Left lobe of liver (tissue), 2 donors: Measurements from ENCODE around the gene RPS14. TPM values are rescaled to one million over a fixed set of nuclear protein-coding genes. Genes with fewer than 3 reads are reported as not detected.
A peak's percentile ranks its signal among the peaks of the same experiment; 100 is the strongest.

Experiments
- ATAC-seq: fragments of 200-7000 bp; cut with Tn5 transposase; one replicate; pipeline ENCODE4 v1.9.1; 2020; ENCODE audit warnings: mild to moderate bottlenecking, moderate library complexity
- DNase-seq: peaks from one replicate; pipeline ENCODE4 v3.0.0-alpha.2; 2020; ENCODE audit warnings: low spot score
- total RNA-seq: library from RNA; stranded (reverse); gene quantifications from one replicate; pipeline ENCODE4 v1.2.1, GENCODE V29; 2021
- donor health status: DM: no; HTN: no; CAD: no; lungs with moderate emphysema.
- donor health status: DM: no; HTN: yes; CAD: no.

Gene RPS14
- 660 TPM for total RNA-seq

DNA sequence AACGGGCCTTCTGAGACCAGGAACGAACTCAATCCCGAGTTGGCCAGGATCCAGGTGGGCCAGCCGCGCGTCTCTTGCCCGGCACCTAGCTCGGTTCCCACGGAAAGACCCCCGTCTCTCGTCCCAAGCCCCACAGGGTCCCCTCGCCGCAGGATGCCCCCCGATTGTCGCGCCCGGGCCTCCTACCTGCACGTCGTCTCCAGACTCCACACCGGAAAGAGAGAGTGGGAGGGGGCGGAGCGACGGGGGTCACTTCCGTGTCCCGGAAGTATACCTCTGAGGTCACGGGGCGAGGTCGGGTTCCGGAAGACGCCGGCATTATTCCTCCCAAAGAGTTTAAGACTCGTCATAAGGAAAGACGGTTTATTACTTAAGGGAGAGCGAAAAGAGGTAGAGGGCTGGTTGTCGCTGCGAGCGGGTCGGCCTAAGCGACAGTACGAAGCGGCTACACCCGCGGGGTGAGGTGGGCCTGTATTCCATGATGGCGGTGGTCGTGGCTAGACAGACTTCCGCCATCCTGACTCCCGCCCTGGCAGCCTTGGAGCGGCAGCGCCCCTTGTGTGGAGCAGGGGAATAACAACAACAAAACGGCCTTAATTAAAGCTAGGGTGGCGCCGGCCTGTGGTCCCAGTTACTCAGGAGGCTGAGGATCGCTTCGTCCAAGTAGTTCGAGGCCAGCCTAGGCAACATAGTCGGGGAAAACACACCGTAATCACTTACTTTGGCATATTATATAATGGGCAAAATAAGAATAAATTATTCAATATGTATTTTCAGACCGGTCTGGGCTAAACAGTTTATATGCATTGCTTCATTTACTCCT lies at the start of gene RPS14:
Gene RPS14 (minus strand): TSS at position 223 of the 823 bp plus-strand sequence. CDS start 2,006 bp downstream, outside the sequence.
- peak; percentile 95 for ATAC-seq
- DNase-seq = peak; percentile 95

DNA sequence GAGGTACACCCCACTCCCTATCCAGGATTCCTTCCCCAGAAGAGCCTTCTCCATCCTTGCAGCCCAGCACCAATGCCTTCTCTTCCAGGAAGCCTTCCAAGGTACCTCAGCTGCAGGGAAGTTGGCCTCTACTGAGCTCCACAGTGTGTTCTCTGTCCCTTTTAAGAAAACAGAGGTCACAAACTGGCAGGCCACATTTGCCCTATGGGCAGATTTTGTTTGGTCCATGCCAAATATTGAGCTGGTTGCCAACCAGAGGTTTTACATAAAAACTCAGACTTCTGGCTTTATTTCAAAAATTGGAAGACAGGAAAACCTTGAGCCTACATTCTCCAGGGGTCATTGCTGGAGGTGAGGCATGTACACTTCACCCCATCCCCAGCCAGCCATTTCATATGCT lies 49.4 kb upstream of the RPS14 start:
- ATAC-seq = peak; percentile 23
- DNase-seq = no peak

DNA sequence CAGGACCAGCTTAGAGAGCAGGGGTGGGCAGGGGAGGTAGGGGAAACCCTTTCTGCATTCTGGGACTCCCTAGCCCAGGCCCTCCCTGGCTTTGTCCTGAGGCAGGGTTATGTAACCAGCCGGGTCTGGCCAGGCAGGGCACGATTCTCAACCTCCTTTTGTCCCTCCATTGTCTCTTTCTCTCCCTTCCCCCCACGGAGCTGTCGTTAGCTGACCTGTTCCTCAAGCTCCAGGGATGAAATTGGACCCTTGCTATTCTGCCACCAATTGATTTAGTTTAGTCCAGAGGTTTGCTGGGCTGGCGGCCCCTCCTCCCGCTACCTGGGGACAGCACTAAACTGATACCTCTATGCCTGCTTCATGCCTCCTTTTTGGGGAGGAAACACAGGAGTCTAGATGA lies 49.0 kb upstream of the RPS14 start:
- ATAC-seq = peak; percentile 52

DNA sequence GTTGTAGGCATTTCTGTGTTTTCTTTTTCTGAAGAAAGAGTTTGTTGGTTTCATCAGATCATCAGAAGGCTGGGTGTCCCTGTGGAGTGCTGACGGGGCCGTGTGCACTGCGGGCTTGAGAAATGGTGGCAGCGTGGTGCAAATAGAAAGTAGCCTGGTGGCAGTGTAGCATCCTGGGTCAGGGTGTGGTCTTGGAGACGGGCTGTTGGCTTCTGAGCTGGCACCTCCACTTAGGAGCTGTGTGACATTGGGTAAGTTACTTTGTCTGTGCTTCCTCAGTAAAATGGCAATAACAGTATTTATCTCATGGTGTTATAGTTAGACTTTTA lies 48.4 kb upstream of the RPS14 start:
- DNase-seq (no peak), ATAC-seq (no peak)

More for the DNA sequence above, 49.0 kb upstream of the RPS14 start:
- no peak for DNase-seq

DNA sequence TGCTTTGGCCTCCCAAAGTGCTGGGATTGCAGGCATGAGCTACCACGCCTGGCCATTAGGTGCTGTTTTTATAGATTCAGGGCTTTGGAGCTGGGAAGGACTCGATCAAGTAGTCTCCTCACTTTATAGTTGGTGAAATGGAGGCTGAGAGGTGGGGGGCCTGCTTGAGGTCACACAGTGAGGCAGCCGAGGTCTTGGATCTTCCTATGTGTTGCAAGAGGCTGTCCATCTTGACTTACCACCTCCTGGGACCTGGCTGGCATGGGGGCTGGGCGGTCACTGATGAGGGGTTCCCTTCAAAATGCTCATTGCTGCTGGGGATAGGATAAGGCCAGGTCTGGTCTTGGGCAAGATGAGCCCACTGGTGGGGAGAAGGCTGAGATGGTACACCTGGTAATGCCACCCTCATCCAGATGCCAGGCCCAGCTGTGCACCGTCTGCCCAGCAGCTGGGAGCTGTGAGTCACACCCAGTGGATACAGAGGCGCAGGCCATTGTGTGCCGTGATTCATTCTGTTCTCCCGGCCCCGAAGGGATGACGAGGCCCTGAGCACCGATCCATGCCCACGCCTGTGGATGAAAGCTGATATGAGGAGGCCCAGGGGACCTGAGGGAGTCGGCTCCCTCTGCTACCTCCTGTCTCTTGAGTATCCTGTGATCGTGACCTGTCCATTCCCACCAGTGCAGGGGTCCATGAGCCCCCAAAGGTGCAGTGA lies 47.9 kb upstream of the RPS14 start:
- ATAC-seq (no peak), DNase-seq (no peak)

DNA sequence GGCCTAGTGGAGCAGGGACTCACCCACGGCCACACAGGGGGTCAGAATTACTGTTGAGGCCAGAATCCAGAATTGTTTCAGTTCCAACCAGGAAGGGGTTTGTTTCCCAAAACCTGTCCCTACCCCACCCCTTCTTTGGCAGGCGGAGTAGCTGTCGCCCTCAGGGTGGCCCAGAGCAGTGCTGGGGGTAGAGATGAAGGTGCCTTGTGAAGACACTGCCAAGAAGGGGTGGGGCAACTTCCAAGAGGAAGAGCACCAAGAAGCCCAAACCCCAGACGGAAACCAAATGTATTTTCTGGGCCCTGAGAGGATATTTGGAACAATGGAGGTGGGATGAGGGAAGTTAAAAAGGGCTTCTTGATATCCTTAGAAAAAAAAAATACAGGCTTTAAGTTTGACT lies 47.0 kb upstream of the RPS14 start:
- ATAC-seq (no peak), DNase-seq (no peak)

DNA sequence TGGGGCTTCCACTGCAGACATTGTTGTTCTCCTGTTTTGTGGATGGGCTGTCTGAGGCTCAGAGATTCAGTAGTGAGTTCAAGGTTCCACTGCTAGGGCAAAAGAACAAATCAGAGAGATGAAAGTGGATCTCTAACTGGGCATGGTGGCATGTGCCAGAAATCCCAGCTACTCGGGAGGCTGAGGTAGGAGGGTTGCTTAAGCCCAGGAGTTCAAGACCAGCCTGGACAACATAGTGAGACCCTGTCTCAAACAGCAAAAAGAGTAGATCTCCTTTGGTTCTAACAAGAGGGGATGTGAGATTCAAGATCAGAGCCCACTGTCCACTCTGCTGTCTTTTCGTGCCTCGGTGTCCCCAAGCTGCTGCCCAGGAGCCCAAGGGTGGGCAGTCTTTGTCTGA lies 46.6 kb upstream of the RPS14 start:
- ATAC-seq (no peak), DNase-seq (no peak)

DNA sequence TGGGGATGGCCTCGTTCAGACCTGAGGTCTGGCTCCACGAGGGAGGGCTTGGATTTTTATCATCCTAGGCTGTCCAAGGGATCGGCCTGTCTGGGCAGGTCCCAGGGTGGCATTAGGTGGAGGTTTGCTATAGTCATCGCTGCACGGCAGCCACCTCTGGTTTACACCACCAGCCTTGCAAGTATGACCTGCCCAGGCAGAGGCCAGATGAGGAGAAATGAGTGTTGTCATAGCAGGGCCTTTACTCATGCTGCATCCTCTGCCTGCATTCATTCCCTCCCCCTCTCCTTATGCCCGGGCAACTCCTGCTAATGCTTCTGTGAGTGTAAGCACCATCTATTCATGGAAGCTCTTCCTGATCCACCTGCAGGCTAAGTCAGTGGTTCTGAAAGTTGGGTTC lies 43.1 kb upstream of the RPS14 start:
- ATAC-seq = no peak

DNA sequence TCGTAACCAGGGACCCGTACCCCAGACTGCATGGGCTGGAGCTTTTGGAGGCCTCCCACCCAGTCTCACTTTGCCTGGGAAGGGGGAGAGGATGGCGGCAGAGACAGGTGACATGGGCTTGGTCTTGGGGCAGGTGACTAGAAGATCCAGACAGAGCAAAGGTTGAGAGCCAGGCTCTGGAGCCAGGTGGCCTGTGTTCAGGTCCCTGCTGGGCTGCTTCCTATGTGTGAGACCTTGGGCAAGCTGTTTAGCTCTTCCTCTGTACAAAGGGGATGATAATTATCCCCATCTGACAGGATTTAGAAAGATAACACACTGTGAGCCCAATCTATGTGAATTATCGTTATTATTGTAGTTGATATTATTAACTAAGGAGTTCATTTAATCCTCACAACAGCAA lies 42.3 kb upstream of the RPS14 start:
- no peak for DNase-seq
- ATAC-seq = peak; percentile 35

More for the DNA sequence above, 43.1 kb upstream of the RPS14 start:
- no peak for DNase-seq

DNA sequence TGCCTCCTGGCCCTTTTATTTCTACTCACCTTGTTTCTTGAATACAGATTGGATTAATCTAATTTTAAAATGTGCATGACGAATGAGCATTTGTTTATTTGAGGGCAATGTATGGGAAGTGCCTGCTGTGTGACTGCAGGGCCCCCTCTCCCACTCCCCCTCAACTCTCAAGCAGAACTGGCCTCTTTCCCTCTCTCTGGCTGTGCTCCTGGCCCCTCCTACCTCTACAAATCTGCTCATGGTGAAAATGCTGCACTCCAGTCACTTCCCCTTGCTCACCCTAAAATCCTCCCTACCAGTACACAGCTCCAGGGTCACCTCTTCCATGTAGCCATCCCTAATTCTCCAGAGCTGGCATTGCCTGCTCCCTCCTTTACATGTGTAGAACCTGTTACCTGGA lies 41.2 kb upstream of the RPS14 start:
- ATAC-seq (no peak), DNase-seq (no peak)

DNA sequence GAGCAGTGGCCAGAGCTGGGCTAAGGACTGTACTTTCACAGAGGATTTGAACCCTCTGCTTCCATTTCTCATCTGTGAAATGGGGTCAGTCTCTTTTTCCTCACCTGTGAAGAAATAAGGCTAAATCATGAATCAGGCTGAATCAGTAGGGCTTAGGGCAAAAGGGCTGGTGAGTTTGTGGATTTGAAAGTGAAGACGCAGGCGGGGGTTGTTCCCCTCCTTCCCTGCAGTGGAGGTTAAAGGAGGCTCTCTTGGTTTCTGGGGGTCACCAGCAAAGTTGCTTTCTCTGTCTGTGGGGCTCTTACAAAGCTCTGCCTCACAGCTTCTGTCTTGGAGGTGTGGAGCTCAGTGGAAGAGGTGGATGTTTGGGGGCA lies 40.7 kb upstream of the RPS14 start:
- DNase-seq (no peak), ATAC-seq (no peak)

DNA sequence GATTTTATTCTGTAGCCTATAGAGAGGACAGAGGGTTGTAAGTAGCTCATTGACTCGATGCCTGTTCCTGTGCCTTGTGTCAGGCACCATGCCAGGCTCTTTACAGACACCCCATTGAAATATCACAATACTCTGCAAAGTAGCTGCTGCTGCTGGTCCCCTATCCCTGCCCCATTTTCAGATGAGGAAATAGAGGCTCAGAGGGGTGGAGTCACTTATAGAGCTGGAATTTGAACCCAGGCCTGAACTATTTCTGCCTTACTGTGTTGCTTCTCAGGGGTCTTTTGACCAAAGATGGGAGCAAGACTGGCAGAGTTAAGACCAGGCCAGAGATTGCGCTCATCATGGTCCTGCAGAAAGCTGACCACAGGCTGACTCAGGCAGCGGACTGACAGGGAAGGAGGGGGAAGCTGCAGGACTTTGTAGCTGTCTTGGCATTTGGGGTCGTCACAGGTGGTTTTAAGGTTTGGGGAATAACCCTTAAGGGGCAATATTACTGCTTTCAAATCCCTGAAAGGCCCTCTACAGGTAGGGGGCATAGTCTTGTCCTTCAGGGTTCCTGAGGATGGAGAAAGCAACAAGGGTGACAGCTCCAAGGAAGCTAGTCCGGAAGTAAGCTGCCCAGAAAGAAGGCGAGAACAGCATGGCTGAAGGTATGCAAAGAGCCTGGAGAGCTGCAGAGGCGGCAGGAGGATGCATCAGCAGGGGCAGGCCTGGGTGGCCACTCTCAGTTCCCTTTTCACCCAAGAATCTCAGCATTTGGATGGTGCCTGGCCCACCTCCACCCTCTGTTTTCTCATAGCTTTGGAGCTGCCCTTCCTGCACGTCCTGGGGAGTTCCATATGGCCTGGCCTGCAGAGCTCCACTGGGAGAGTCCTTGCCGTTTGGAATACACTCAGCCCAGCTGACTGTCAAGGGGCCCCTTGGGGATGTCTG lies 40.1 kb upstream of the RPS14 start:
- DNase-seq = no peak
- no peak for ATAC-seq

DNA sequence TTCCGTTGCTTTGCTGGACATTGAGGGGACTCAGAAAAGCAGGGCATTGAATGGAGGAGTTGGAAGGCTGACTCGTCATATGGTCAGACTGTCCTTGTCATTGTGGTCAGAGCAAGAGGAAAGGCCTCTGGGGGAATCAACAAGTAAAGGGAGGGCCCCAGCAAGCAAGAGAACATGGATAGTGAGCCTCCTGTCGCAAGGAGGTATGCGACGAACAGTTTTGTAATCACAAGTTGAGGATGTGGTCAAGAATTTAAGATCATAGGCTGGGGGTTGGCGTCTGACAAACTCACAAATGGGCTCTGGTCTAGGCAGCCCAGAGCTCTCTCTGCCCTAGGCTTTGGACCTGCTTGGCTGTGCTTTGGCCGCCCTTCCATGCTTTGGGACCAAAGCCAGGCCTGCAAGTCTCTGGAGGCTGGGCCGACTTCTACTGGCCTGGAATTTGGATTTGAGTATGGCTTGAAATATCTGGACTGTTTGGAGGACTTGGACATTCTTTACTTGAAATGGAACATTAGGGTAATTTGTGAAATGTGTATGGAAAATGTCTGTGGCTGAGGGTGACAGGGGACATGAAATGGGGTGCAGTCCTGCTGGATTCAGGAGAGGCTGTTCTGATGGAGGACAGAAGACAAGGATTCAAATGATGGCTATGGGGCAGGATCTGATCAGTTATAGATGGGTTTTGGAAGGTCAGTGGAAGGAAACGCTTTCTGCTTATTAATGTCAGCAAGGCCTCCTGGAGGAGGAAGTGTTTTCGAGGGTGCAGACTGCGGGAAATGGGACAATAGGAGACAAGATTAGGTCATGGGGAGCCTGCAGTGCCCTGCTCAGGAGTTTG lies 39.2 kb upstream of the RPS14 start:
- ATAC-seq (peak; percentile 48), DNase-seq (peak; percentile 88)

DNA sequence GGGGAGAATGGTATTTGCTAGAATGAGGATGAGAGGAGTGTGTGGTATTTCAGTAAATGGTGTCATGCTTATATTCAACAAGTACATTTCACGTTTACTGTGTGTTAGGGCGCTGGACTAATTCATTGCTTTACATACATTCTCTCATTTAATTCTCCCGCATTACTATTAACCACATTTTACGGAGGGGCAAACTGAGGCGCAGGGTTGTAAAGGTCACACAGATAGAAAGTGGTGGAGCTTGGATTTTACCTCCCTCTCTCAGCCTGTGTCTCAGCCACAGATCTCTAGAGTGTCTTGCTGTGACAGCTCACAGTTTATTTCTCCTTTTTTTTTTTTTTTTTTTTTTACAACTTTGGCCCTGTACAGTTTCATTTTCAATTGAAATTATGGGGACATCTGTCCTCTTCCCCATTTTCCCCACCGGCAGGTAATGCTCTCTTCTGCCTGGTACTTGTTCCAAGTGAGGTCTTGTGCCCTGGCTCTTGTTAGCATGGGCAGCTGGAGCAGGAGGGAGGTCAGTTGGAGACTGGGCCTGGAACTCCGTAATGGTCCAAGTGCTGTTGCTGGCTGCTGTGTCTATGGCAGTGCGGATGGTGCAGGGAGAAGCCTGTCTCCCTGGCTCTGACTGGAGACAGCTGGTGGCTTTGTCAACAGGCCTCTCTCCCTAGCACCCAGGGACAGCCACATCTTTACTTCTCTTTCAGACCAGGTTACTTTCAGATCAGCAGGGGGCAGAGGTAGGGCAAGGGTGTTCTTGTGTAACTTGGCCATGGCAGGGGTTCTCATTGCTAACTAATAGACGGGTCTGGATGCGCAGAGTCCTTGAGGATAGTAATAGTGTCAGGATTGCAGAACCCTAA lies 37.9 kb upstream of the RPS14 start:
- ATAC-seq (peak; percentile 56), DNase-seq (peak; percentile 82)

DNA sequence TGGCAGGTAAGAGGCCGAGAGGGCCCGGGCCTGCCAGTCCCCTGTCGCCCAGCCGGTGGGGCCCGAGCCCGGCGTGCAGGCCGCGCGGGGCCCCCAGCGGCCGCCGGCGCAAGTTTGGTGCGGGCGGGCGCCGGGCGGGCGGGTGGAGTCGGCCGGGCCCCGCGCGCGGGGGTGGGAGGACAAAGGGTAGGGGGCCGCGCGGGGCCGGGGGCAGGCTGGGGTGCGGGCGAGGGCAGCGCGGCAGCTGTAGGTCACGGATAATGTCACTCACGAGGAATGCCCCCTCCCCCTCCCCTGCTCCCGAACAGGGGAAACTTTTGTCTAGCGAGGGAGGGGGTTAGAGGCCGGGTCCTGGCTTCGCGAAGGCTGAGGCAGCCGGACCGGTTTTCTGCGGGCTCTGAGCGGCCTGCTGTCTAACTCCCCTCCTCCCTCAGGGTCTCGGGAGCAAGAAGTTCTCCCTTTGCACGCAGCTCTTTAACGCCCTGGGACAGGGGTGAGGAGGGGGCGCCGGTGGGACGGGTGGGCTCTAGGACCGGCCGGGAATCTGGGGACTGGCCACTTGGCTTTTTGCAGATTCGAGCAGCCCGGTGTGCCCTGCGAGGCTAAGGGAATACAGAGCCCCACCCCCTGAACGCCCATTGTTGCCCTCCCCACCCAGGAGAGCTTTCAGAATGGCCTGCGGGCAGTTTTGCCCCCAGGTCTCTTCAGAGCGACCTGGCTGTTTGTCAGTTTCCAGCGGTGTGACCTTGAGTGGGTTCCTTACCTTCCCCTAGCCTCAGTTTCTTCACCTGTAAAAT lies 37.1 kb upstream of the RPS14 start:
- ATAC-seq (peak; percentile 27), DNase-seq (peak; percentile 76)

DNA sequence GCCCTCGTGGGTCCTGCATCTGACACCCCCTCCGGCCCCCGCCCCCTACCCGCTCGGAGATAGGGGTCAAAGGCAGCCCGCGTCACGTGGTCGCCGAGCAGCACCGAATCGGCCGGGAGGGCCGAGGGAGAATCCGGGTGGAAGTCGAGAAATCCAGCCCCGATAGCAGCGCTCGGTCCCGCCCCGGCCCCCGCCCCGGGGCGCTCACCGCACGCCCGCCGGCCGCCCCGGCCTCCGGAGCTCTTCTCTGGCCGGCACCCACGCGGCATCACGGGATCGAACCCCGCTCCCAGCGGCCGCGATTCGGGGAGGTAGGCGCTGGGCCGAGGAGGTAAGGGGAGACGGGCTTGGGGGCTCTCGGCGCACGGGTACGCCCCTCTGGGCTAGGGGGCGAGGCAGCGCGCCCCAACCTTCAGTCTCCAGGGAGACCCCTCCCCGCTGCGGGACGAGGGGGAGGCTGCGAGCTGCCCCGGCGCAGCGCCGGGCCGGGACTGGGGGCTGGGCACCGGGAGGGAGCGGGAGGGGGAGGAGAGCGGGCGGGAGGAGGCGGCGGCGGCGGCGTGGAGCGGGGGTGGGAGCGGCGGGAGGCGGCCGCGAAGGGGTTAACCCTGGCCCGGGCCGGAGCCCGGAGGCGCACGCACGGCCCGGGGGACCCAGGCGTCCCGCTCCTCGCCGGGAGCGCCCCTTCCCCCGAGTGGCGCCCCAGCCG lies 36.3 kb upstream of the RPS14 start:
- peak; percentile 64 for ATAC-seq

DNA sequence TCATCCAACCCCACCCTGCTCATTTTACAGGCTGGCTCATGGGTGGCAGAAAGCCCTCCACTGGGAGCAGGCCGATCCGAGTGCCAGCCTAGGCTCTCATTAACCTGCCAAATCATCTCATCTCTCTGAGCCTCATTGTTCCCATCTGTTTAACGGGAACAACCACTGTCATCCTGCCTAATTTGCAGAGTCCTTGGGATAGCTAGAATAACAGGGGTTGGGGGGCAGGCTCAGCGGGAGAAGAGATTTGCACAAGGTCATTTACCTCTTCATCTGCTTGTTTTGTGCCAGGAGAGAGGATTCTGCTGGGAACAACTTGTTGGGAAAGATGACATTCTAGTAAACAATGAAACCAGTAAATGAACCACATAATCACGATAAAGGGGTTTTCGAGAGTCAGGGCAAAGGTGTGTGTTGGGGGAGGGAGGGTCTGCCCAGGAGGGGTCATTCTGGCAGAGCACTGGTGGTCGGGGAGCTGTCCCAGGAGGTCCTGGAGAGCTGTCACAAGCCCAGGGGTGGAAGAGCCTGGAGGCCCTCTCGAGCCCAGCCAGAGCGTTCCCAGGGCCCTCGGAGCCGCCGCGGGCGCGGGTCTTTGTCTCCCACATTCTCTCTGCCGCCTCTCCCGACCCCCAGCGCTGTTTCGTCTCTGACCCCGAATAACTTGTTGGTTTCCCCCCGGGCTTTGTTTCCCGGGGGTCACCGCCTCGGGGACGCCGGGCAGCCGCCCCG lies 35.6 kb upstream of the RPS14 start:
- DNase-seq (peak; percentile 66), ATAC-seq (peak; percentile 36)

More for the DNA sequence above, 36.3 kb upstream of the RPS14 start:
- peak; percentile 90 for DNase-seq
